GM21786 (cell line): ENCODE measurements around the gene WEE1.
"Not testable (repeated sequence)": the region's sequence is repeated elsewhere in the genome, so short reads cannot be mapped to it uniquely, and the experiment has no call there.

Experiments
- ATAC-seq: cut with Tn5 transposase; IDR thresholded peaks from one replicate; pipeline ENCODE4 v1.9.1; 2021; ENCODE audit not compliant: unreplicated experiment

The WEE1 gene

GRCh38 chr11:9573052-9573774 is at the start of gene WEE1:
Gene WEE1, plus strand, starts transcription at chr11:9573670. Its CDS starts 264 bp downstream, at chr11:9573934.
- peak; percentile 83 for ATAC-seq

DNA sequence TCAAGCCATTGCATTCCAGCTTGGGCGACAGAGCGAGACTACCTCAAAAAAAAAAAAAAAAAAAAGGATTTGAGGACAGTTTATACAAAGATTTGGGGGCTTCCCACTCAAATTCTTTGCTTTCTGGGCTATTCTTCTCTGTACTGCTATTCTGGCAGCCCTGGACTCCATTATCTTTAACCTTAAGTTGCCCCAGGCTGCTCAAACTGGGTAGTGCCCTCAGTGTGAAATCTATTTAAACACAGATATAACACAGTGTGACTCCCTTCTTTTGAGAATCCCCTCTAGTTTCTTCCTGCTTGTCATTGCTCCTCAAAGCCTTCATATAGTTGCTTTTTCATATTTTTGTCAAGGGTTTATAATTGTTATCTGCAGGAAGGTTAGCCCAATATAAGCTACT is 49.5 kb upstream of the WEE1 start:
- no peak for ATAC-seq

GRCh38 chr11:9525116-9525515 is 48.4 kb upstream of the WEE1 start:
- no peak for ATAC-seq

GRCh38 chr11:9527481-9528135 is 45.9 kb upstream of the WEE1 start:
- no peak for ATAC-seq

DNA sequence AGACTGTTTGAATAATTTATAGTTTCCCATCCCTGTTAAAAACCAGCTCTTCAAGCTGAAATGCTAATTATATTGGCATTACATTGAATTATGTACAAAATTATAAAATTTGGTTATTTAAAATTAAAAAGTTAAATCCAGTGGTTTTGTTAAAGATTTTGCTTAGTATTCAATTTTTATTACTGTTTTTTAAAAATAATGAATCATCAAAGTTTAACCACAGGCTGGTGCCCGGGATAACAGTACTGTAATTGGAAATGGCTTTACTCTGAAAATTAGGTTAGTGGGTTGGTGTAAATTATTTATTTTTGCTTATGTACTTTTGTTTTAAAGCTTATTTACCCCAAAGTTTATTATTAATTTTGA is 45.4 kb upstream of the WEE1 start:
- ATAC-seq: no peak

GRCh38 chr11:9528573-9529333 is 44.7 kb upstream of the WEE1 start:
- ATAC-seq: no peak

DNA sequence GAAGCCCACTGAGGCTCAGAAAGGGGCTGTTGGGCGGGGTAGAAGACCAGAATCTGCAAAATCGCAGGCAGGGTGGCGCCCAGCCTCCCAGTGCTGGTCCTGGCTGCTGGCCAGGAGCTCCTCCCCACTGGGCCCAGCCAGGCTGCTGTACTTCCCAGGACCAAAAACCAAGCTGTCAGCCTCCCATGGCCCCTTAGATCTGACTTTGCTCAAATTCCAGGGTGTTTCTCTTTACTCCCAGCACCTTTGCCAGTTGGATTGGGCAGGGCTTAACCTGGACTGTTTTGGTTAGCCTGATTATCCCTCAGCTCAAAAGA is 44.2 kb upstream of the WEE1 start:
- no peak for ATAC-seq

DNA sequence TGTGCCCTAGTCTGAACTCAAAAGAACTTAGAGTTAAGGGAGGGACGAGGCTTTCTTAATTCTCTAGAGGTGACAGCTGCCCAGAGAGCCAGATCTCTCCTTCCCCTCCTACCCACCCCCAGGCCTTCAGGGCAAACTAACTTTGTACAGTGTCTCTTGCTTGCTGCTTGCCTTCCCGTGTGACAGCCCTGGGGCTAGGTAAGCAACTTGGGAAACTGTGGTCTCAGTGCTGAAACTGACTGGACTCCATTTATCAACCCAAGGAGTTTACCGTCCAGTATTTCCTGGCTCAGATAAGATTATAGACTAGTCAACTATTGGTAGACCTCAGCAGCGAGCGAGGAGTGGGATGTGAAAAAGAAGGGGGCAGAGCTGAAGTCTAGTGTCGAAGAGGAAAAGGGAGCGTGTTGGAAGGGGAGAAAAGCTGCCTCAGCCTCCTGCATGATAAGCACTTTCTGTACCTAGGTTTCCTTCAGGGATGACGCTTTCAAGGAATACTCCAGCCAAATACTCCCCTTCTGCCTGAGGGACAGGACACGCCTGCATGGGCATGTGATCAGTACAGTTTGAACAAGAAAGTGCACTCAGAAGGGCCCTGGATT is 43.3 kb upstream of the WEE1 start:
- no peak for ATAC-seq

GRCh38 chr11:9530901-9531625 is 42.4 kb upstream of the WEE1 start:
- no peak for ATAC-seq

DNA sequence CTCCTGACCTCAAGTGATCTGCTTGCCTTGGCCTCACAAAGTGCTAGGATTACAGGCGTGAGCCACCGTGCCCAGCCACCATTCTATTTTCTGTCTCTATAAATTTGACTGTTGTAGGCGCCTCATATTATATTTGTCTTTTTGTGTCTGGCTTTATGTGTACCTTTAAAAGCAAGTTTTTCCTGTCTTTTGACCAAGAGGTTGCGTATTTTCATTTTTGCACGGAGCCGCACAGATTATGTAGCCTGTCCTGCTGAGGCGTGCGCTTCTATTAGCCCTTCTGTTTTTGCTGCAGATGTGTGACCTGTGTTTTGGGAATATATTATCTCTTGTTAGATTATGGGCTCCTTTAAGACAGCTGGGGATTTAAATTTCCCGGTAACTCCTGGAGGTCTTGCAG is 40.4 kb upstream of the WEE1 start:
- no peak for ATAC-seq

- no peak for ATAC-seq
Measured at GRCh38 chr11:9533736-9534473, 39.6 kb upstream of the WEE1 start.

DNA sequence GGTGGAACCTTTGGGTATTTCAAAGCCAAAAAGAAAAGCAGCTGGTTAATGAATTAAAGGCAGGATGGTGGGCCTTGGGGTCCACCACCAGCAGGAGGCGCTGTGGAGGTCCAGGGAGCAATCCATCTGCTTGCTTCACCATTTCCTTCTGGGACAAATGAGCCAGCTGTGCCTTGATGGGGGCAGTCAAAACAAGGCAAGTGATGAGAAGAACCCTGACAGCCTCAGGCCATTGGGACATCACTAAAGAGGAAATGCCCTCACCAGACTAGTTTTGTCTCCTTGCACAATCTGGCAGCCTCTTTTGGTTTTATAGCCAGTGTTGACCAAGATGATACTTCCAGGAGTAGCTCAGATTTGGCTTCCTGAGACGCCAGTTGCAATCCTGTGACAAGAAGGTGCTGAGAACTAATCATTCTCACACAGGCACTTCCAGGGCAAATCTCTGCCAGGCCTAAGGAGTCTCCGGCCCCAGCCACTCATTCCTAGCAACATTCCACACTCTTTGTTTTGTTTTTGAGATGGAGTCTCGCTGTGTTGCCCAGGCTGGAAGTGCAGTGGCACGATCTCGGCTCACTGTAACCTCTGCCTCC is 38.2 kb upstream of the WEE1 start:
- no peak for ATAC-seq

DNA sequence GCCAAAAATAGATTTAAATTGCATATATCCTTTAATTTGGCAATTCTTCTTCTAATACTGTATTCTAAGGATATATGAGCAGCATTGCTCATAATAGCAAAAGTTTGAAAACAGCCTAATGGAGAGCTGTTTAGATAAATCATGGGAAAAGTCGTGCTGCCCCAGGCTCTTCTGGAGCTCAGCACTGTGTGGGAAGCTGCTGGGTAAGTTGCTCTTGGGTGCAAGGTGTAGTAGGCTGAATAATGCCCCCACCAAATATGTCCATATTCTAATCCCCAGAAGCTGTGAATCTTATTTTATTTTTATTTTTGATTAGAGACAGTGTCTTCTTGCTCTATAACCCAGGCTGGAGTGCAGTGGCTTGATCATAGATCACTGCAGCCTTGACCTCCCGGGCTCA is 34.9 kb upstream of the WEE1 start:
- ATAC-seq: no peak

- not testable (repeated sequence) for ATAC-seq
Measured at GRCh38 chr11:9549216-9549615, 24.3 kb upstream of the WEE1 start.

DNA sequence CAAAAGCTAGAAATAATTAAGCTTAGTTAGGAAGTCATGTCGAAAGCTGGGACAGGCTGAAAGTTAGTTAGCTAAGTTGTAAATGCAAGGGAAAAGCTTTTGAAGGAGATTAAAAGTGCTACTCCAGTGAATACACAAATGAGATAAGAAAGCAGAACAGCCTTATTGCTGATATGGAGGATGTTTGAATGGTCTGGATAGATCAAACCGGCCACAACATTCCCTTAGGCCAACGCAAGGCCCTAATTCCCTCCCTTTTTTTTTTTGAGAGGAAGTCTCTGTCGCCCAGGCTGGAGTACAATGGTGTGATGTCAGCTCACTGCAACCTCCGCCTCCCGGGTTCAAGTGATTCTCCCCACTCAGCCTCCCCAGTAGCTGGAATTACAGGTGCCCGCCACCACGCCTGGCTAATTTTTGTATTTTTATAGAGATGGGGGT is 23.3 kb upstream of the WEE1 start:
- ATAC-seq: no peak

DNA sequence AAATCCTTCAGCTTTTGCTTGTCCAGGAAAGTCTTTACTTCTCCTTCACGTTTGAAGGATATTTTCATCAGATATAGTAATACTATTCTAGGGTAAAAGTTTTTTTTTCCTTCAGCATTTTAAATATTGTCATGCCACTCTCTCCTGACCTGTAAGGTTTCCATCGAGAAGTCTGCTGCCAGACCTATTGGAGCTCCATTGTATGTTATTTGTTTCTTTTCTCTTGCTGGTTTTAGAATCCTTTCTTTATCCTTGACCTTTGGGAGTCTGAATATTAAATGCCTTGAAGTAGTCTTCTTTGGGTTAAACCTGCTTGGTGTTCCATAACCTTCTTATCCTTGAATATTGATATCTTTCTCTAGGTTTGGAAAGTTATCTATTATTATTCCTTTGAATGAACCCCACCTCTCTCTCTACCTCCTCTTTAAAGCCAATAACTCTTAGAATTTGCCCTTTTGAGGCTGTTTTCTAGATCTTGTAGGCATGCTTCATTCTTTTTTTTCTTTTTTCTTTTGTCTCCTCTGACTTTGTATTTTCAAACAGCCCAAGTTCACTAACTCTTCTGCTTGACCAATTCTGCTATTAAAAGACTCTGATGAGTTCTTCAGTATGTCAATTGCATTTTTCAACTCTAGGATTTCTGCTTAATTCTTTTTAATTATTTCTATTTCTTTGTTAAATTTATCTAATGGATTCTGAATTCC is 12.0 kb upstream of the WEE1 start:
- no peak for ATAC-seq

DNA sequence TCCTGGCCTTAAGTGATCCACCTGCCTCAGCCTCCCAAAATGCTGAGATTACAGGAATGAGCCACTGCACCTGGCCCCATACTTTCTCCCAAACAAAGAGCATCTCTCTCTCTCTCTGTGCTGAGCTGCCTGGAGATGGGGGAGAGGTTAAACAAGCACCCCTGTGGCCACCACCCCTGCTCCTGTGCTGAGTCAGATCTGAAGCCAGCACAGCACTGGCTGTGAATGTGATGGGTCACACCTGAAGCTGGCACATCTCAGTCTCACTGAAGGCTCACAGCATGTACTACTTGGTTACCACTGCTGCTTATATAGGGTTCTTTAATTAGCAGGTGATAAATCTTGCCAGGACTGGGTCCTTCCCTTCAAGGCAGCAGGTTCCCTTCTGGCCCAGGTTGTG is 10.8 kb upstream of the WEE1 start:
- ATAC-seq: no peak

GRCh38 chr11:9563196-9563730 is 10.2 kb upstream of the WEE1 start:
- no peak for ATAC-seq
